Measurements from ENCODE around the gene ASTE1.

DNA sequence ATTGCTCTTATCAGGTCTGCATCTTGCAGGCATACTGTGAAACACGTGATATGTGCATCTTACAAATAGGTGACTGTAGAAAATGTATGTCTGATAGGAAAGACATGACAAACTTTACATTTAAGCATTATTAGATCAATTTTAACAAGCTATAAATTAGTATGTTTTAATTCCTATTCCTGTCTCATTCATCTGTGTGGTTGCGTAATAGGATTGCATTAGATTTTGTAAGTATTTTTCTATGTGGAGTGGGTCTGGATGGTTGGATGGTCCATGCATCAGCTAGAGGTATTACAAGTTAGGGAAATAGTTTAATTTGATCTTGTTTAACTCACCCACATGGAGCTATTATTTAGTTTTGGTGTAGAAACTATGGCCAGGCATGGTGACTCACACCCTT lies 18.8 kb downstream of the ASTE1 start:
- TF ChIP-seq, protein P1, sequence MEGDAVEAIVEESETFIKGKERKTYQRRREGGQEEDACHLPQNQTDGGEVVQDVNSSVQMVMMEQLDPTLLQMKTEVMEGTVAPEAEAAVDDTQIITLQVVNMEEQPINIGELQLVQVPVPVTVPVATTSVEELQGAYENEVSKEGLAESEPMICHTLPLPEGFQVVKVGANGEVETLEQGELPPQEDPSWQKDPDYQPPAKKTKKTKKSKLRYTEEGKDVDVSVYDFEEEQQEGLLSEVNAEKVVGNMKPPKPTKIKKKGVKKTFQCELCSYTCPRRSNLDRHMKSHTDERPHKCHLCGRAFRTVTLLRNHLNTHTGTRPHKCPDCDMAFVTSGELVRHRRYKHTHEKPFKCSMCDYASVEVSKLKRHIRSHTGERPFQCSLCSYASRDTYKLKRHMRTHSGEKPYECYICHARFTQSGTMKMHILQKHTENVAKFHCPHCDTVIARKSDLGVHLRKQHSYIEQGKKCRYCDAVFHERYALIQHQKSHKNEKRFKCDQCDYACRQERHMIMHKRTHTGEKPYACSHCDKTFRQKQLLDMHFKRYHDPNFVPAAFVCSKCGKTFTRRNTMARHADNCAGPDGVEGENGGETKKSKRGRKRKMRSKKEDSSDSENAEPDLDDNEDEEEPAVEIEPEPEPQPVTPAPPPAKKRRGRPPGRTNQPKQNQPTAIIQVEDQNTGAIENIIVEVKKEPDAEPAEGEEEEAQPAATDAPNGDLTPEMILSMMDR (IDR thresholded peaks at IDR 0.05), result no peak
- TF ChIP-seq ZFX (IDR thresholded peaks at IDR 0.05; ENCODE audit: borderline replicate concordance), result no peak
